Lung (tissue), 12 donors: Measurements from ENCODE around the gene WDR86. TPM values are rescaled to one million over a fixed set of nuclear protein-coding genes. Genes with fewer than 3 reads are reported as not detected.
A peak's percentile ranks its signal among the peaks of the same experiment; 100 is the strongest.

ENCODE experiments used
- ATAC-seq: fragments of 200-7000 bp; cut with Tn5 transposase; one replicate; pipeline ENCODE4 v1.9.1; 2020; ENCODE audit warnings: moderate number of reproducible peaks; ENCODE audit not compliant: insufficient read depth, low FRiP score
- DNase-seq, 3 donors: peaks; one replicate each; pipeline ENCODE4 v3.0.0-alpha.2; 2013 to 2017
- H3K27ac ChIP-seq, 2 donors: one replicate each; pipeline ENCODE4 v1.5.1; 2013; ENCODE audit warnings: mild to moderate bottlenecking in 2 of 2, moderate library complexity in 2 of 2, control low read depth in 1 of 2, inconsistent platforms in 1 of 2, low read depth in 1 of 2, low read length in 1 of 2
- H3K27me3 ChIP-seq, 3 donors: one replicate each; pipeline ENCODE4 v1.5.1; 2013; ENCODE audit warnings: low read length in 2 of 3; ENCODE audit not compliant: control insufficient read depth in 3 of 3, insufficient read depth in 3 of 3
- H3K36me3 ChIP-seq, 4 donors: one replicate each; pipeline ENCODE4 v1.5.1; 2013; ENCODE audit warnings: low read length in 4 of 4, mild to moderate bottlenecking in 1 of 4, moderate library complexity in 1 of 4; ENCODE audit not compliant: control insufficient read depth in 4 of 4, insufficient read depth in 4 of 4
- H3K4me1 ChIP-seq, 5 donors: one replicate each; pipeline ENCODE4 v1.5.1; 2013; ENCODE audit warnings: low read length in 5 of 5, mild to moderate bottlenecking in 2 of 5, moderate library complexity in 1 of 5; ENCODE audit not compliant: control insufficient read depth in 5 of 5, insufficient read depth in 5 of 5
- H3K4me3 ChIP-seq: one replicate; pipeline ENCODE4 v1.5.1; 2013; ENCODE audit warnings: mild to moderate bottlenecking, control low read depth, moderate library complexity
- H3K9ac ChIP-seq, 2 donors: one replicate each; pipeline ENCODE4 v1.5.1; 2013; ENCODE audit warnings: low read length in 2 of 2, control low read depth in 1 of 2; ENCODE audit not compliant: insufficient read depth in 1 of 2
- H3K9me3 ChIP-seq, 4 donors: one replicate each; pipeline ENCODE4 v1.5.1; 2013; ENCODE audit warnings: low read length in 3 of 4, mild to moderate bottlenecking in 1 of 4, moderate library complexity in 1 of 4; ENCODE audit not compliant: control insufficient read depth in 4 of 4, insufficient read depth in 3 of 4
- WGBS, 2 donors: extraction: QIAGEN DNeasy Blood & Tissue Kit; methylation state at CpG; one replicate each; pipeline ENCODE4 v1.1.7; 2013; 5-methylcytosine and 5-hydroxymethylcytosine counted together
- polyA plus RNA-seq, 2 donors: library from polyadenylated mRNA; stranded (reverse); fragments of 200-250 nt; gene quantifications; one replicate each; pipeline ENCODE4 v1.2.1, GENCODE V29; 2013
- total RNA-seq, 2 donors: library from RNA; depleted of rRNA in 1 of 2; stranded (reverse); fragments of >200 nt in 1 of 2; gene quantifications; one replicate each; pipeline ENCODE4 v1.2.1, GENCODE V29; 2014 to 2021
- TF ChIP-seq, protein P1 (sequence below): IDR thresholded peaks from 2 replicates; pipeline ENCODE4 v1.5.1; 2012; ENCODE audit warnings: mild to moderate bottlenecking; ENCODE audit errors: control extremely low read depth, extremely low read depth
- donor health status: control.
- donor health status: control.
- donor health status: Bipolar disorder and iron deficiency.
- donor health status: healthy.
- donor health status: DM: yes; HTN: yes; CAD: no.

The WDR86 gene
- total and polyA plus RNA-seq, 4 donors: 0.81 to 19.7 (median 2.4) TPM

- Histone ChIP-seq H3K9me3 (peaks cover 0 to 4% (median under 1%) of the 10 kb centered on the region in 4 donors), H3K4me1 (peaks cover 0 to 23% (median 9%) of the 10 kb centered on the region in 5 donors), H3K4me3 (no peak overlapping the region), H3K27me3 (no peaks in the 10 kb centered on the region), H3K27ac (no peak overlapping the region), H3K9ac (no peak overlapping the region), H3K36me3 (no peaks in the 10 kb centered on the region)
- no peak for ATAC-seq
- DNase-seq: peak in 2 of 3 donors; percentile 13 to 47
- 46 to 48% methylated on average over 3 of the region's 3 CpGs for WGBS, 2 donors
- TF ChIP-seq, protein P1, sequence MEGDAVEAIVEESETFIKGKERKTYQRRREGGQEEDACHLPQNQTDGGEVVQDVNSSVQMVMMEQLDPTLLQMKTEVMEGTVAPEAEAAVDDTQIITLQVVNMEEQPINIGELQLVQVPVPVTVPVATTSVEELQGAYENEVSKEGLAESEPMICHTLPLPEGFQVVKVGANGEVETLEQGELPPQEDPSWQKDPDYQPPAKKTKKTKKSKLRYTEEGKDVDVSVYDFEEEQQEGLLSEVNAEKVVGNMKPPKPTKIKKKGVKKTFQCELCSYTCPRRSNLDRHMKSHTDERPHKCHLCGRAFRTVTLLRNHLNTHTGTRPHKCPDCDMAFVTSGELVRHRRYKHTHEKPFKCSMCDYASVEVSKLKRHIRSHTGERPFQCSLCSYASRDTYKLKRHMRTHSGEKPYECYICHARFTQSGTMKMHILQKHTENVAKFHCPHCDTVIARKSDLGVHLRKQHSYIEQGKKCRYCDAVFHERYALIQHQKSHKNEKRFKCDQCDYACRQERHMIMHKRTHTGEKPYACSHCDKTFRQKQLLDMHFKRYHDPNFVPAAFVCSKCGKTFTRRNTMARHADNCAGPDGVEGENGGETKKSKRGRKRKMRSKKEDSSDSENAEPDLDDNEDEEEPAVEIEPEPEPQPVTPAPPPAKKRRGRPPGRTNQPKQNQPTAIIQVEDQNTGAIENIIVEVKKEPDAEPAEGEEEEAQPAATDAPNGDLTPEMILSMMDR: no peak
These were observed 5.7 kb upstream of the WDR86 start for GRCh38 chr7:151415375-151416105.

DNA sequence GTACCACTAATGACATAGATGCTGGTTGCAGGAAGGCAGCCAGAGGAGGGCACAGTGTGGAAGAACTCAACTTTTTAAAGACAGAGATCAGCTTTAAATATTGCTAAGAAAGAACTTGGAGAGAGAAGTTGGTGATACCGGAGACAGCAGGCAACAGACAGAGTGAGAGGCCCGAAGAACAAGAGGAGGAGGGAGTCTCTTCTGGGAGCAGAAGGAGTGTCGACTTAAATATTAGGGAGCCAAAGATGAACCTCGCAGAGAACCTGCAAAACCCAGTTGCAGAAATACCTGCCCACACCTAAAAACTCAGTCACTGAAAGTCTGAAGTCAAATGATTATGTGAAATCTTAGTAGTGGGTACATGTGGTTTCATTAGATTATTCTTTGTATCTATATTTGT, 3.4 kb upstream of the WDR86 start:
- TF ChIP-seq, protein P1: no peak

DNA sequence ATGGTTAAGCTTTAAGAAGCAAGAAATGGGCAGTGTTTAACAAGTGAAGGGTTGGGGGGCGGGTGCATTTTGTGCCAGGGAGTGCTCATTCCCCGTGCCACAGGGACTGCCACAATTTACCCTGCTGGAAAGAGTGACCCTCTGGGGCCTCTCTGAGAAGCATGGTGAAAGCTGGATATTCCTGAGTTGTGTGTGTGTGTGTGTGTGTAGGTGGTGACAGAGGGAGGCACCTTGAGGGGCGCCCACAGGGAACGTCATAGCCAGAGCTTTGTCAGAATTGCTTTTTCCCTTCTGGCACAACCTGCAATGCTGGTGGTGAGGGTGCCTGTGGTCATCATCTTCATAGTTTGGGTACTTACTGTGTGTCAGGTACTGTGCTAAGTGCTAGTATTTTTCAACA, 2.5 kb upstream of the WDR86 start:
- Histone ChIP-seq H3K27me3 (peaks cover 0 to 5% (median 0%) of the 10 kb centered on the region in 3 donors), H3K36me3 (no peaks in the 10 kb centered on the region), H3K9ac (no peak overlapping the region), H3K4me1 (peaks cover 0 to 28% (median 12%) of the 10 kb centered on the region in 5 donors), H3K4me3 (no peak overlapping the region), H3K27ac (no peak overlapping the region), H3K9me3 (no peaks in the 10 kb centered on the region)
- DNase-seq (no peak), ATAC-seq (no peak)
- TF ChIP-seq, protein P1: no peak
- 72 to 75% methylated on average over 4 of the region's 4 CpGs for WGBS, 2 donors

More for the DNA sequence above, 3.4 kb upstream of the WDR86 start:
- Histone ChIP-seq H3K9ac (no peak overlapping the region), H3K27me3 (peaks cover 0 to 5% (median 0%) of the 10 kb centered on the region in 3 donors), H3K4me1 (peaks cover 0 to 30% (median 12%) of the 10 kb centered on the region in 5 donors), H3K36me3 (no peaks in the 10 kb centered on the region), H3K27ac (no peak overlapping the region), H3K9me3 (no peaks in the 10 kb centered on the region), H3K4me3 (no peak overlapping the region)
- no peak for DNase-seq
- no peak for ATAC-seq
- 91 to 92% methylated on average over 4 of the region's 4 CpGs for WGBS, 2 donors
